ENCODE data around the gene HPS1.

- TF ChIP-seq CTCF (IDR thresholded peaks at IDR 0.05): no peak
- TF ChIP-seq POLR2A (IDR thresholded peaks at IDR 0.05): no peak
These were observed 29.2 kb downstream of the HPS1 start for GRCh38 chr10:98417481-98417959.
